ENCODE measurements around the gene AAMP. TPM values are rescaled to one million over a fixed set of nuclear protein-coding genes. Genes with fewer than 3 reads are reported as not detected.

The AAMP gene
- polyA plus RNA-seq, 1 donor from 2014 or later: 249 TPM

GRCh38 chr2:218291318-218292047 lies 21.5 kb upstream of the AAMP start:
- H3K9me3 ChIP-seq (ENCODE audit: low read length): no peaks in the 10 kb centered on the region
- no peak overlapping the region for H3K4me2 ChIP-seq (ENCODE audit: low read length)
- H3F3A ChIP-seq (ENCODE audit: insufficient read depth, low read length, poor library complexity, severe bottlenecking): no peaks in the 10 kb centered on the region
- no peak overlapping the region for H2AFZ ChIP-seq (ENCODE audit: low read depth, low read length)
- no peak overlapping the region for H3K9ac ChIP-seq (ENCODE audit: low read length)
- H3K4me3 ChIP-seq (ENCODE audit: low read length): no peak overlapping the region
- peaks cover 4% of the 10 kb centered on the region for H3K27me3 ChIP-seq (ENCODE audit: insufficient read depth, low read depth, low read length)
- H3K79me2 ChIP-seq (replicated peaks; ENCODE audit: insufficient read depth, low read length): no peaks in the 10 kb centered on the region
- no peak for TF ChIP-seq CTCF (IDR thresholded peaks at IDR 0.05; ENCODE audit: poor library complexity, severe bottlenecking)
- TF ChIP-seq RAD21 (conservative IDR thresholded peaks at IDR 0.05): no peak
- no peak for TF ChIP-seq MXI1 (conservative IDR thresholded peaks at IDR 0.05; ENCODE audit: poor library complexity, severe bottlenecking)
- TF ChIP-seq EZH2 (IDR thresholded peaks at IDR 0.05; ENCODE audit: borderline replicate concordance, insufficient read depth, low read length, poor library complexity, severe bottlenecking): no peak
- no peak for TF ChIP-seq EP300 (conservative IDR thresholded peaks at IDR 0.05; ENCODE audit: poor library complexity, severe bottlenecking)
- no peak for TF ChIP-seq POLR2AphosphoS5 (IDR thresholded peaks at IDR 0.05)
- no peak for TF ChIP-seq TAF1 (IDR thresholded peaks at IDR 0.05; ENCODE audit: low read depth)
- no peak for TF ChIP-seq SMC3 (conservative IDR thresholded peaks at IDR 0.05; ENCODE audit: poor library complexity)
- TF ChIP-seq REST (IDR thresholded peaks at IDR 0.05; ENCODE audit: borderline replicate concordance): no peak
- no peaks in the 10 kb centered on the region for H3K9me2 ChIP-seq (ENCODE audit: insufficient read depth, low read length)
- no peak overlapping the region for H3K27ac ChIP-seq (ENCODE audit: low read length)
- no peaks in the 10 kb centered on the region for H3K36me3 ChIP-seq (ENCODE audit: insufficient read depth, low read length)
- H4K20me1 ChIP-seq (ENCODE audit: insufficient read depth): no peaks in the 10 kb centered on the region

- no peak overlapping the region for H3K27ac ChIP-seq (ENCODE audit: low read length)
- no peaks in the 10 kb centered on the region for H3K9me3 ChIP-seq (ENCODE audit: low read length)
- H2AFZ ChIP-seq (ENCODE audit: low read depth, low read length): no peak overlapping the region
- no peaks in the 10 kb centered on the region for H3K9me2 ChIP-seq (ENCODE audit: insufficient read depth, low read length)
- TF ChIP-seq TAF1 (IDR thresholded peaks at IDR 0.05; ENCODE audit: low read depth) (no peak), RAD21 (conservative IDR thresholded peaks at IDR 0.05) (no peak), POLR2AphosphoS5 (IDR thresholded peaks at IDR 0.05) (no peak), SMC3 (conservative IDR thresholded peaks at IDR 0.05; ENCODE audit: poor library complexity) (no peak), REST (IDR thresholded peaks at IDR 0.05; ENCODE audit: borderline replicate concordance) (no peak)
- no peaks in the 10 kb centered on the region for H3K36me3 ChIP-seq (ENCODE audit: insufficient read depth, low read length)
- H3K27me3 ChIP-seq (ENCODE audit: insufficient read depth, low read depth, low read length): peaks cover 4% of the 10 kb centered on the region
- no peaks in the 10 kb centered on the region for H3F3A ChIP-seq (ENCODE audit: insufficient read depth, low read length, poor library complexity, severe bottlenecking)
- H3K79me2 ChIP-seq (replicated peaks; ENCODE audit: insufficient read depth, low read length): no peaks in the 10 kb centered on the region
- H4K20me1 ChIP-seq (ENCODE audit: insufficient read depth): no peaks in the 10 kb centered on the region
- no peak overlapping the region for H3K9ac ChIP-seq (ENCODE audit: low read length)
- no peak overlapping the region for H3K4me2 ChIP-seq (ENCODE audit: low read length)
- H3K4me3 ChIP-seq (ENCODE audit: low read length): no peak overlapping the region
Observed at GRCh38 chr2:218290316-218291261, 20.7 kb upstream of the AAMP start.
